ENCODE results near the gene CDCA4.

Gene CDCA4

DNA sequence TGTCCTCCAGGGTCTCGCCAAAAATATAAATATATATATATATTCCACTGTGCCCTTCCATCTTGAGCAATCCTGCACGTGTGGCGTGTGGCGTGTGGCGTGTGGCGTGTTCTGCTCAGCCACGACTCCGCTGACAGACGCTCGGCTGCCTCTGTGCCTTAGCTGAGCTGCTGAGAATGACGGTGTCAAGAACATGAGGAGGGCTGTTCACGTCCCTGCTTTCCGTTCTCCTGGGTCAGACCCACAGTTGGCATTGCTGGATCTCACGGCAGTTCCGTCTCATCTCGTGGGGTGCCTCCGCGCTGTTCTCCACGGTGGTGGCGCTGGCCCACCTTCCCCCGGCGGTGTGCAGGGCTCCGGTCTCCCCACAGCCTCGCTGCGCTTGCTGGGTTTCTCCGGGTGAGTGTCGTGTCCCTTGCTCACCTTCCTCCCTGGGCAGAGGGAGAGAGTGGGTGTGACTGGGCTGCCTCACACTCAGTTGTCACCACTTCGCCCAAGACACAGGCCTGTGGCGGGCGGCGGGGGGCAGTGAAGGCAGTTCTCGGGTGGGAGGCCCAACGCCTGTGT is 34.9 kb upstream of the CDCA4 start:
- TF ChIP-seq, protein P1, sequence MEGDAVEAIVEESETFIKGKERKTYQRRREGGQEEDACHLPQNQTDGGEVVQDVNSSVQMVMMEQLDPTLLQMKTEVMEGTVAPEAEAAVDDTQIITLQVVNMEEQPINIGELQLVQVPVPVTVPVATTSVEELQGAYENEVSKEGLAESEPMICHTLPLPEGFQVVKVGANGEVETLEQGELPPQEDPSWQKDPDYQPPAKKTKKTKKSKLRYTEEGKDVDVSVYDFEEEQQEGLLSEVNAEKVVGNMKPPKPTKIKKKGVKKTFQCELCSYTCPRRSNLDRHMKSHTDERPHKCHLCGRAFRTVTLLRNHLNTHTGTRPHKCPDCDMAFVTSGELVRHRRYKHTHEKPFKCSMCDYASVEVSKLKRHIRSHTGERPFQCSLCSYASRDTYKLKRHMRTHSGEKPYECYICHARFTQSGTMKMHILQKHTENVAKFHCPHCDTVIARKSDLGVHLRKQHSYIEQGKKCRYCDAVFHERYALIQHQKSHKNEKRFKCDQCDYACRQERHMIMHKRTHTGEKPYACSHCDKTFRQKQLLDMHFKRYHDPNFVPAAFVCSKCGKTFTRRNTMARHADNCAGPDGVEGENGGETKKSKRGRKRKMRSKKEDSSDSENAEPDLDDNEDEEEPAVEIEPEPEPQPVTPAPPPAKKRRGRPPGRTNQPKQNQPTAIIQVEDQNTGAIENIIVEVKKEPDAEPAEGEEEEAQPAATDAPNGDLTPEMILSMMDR (IDR thresholded peaks at IDR 0.05; ENCODE audit: low read depth, low read length, missing control alignments): no peak
- DNase-seq (ENCODE audit: low read depth): no peak
- no peak overlapping the region for H3K4me3 ChIP-seq (ENCODE audit: low read depth, low read length)

DNA sequence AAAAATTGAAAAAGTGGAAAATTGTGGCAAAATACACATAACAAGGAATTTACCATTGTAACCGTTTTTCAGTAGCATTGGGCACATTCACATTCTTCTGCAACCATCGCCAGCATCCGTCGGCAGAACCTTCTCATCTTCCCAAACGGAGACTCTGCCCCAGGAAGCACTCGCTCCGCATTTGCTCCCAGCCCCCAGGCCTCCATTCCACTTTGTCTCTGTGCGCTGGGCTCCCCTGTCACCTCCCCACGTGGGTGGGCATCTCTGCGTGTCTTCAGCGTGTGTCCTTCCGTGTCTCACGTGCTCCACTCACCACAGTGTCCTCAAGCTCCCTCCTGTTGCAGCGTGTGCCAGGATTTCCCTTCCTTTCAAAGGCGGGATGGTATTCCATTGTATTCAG is 34.5 kb upstream of the CDCA4 start:
- no peak for DNase-seq (ENCODE audit: low read depth)
- no peak overlapping the region for H3K4me3 ChIP-seq (ENCODE audit: low read depth, low read length)
- TF ChIP-seq, protein P1 (IDR thresholded peaks at IDR 0.05; ENCODE audit: low read depth, low read length, missing control alignments): no peak

DNA sequence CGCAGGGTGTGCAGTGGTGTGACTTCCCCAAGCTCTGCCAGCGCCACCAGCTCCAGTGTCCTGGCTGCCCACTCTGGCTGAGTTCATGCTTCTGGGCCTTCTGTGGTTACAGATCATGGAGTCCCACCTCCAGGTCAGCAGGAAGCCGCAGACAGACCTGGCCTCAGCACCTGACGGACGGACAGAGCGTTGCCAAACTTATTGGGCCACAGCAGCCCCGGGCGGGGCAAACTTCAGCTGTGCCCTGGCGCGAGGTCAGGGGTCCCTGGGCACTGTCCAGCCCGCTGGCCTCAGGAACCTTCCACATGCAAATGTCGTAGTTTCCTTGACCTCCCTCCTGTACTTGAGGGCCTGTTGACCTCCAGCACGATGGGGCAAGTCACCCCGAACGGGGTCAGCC is 33.1 kb upstream of the CDCA4 start:
- TF ChIP-seq, protein P1 (IDR thresholded peaks at IDR 0.05; ENCODE audit: low read depth, low read length, missing control alignments): no peak
- no peak for DNase-seq (ENCODE audit: low read depth)
- H3K4me3 ChIP-seq (ENCODE audit: low read depth, low read length): no peak overlapping the region

GRCh38 chr14:105053421-105053820 is 32.5 kb upstream of the CDCA4 start:
- no peak for DNase-seq (ENCODE audit: low read depth)
- no peak overlapping the region for H3K4me3 ChIP-seq (ENCODE audit: low read depth, low read length)
- TF ChIP-seq, protein P1 (IDR thresholded peaks at IDR 0.05; ENCODE audit: low read depth, low read length, missing control alignments): no peak

DNA sequence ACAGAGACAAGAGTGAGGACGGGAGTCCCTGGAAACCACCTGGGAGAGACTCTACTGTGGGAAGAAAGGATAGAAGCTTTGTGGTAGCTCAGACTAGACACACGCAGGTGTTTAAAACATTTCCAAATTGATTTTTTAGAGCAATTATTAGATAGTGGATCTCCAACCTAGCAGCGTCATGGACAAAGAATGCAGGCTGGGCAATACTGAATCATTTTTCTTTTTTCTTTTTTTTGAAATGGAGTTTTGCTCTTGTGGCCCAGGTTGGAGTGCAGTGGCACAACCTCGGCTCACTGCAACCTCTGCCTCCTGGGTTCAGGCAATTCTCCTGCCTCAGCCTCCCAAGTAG is 31.2 kb upstream of the CDCA4 start:
- TF ChIP-seq, protein P1 (IDR thresholded peaks at IDR 0.05; ENCODE audit: low read depth, low read length, missing control alignments): no peak
- H3K4me3 ChIP-seq (ENCODE audit: low read depth, low read length): no peak overlapping the region
- DNase-seq (ENCODE audit: low read depth): no peak

- DNase-seq (ENCODE audit: low read depth): no peak
- TF ChIP-seq, protein P1 (IDR thresholded peaks at IDR 0.05; ENCODE audit: low read depth, low read length, missing control alignments): no peak
- no peak overlapping the region for H3K4me3 ChIP-seq (ENCODE audit: low read depth, low read length)
These were observed 30.6 kb upstream of the CDCA4 start for GRCh38 chr14:105051182-105052109.
